HepG2 (cell line): ENCODE results near the gene ZNF467. TPM values are rescaled to one million over a fixed set of nuclear protein-coding genes. Genes with fewer than 3 reads are reported as not detected.

Source experiments
- ATAC-seq: fragments of 200-7000 bp; cut with Tn5 transposase; 3 replicates; pipeline ENCODE4 v1.9.1; 2020; ENCODE audit warnings: mild to moderate bottlenecking, moderate library complexity
- BruUV-seq: library from RNA; stranded (reverse); fragments of 400-500 nt; replicated peaks from 2 replicates; lab custom pipeline; 2021; lab: Mats Ljungman, UMichigan
- CTCF ChIA-PET: fragments of 300-600 bp; formaldehyde crosslinking; extraction: SDS; loops from one replicate; lab custom pipeline; 2021; ENCODE audit warnings: low total read pairs, inconsistent platforms, low intra/inter-chr PET ratio; lab: Yijun Ruan, JAX
- POLR2A ChIA-PET: fragments of 350-600 bp; sonication (Branson Sonifier 250); formaldehyde crosslinking; loops from one replicate; lab custom pipeline; 2020; ENCODE audit warnings: antibody characterized with exemption, inconsistent platforms; lab: Yijun Ruan, JAX
- DNase-seq: peaks from one replicate; pipeline ENCODE4 v3.0.0-alpha.2; 2015; ENCODE audit warnings: low spot score
- FAIRE-seq: peaks from 3 replicates; lab custom pipeline; 2011; peaks lifted over from hg19 to GRCh38; lab: Jason Lieb, UNC
- H2AFZ ChIP-seq: one replicate; pipeline ENCODE4 v1.6.1; 2011; ENCODE audit warnings: low read length, inconsistent platforms
- H3K27ac ChIP-seq: fragments of 300-600 bp; 3 replicates; pipeline ENCODE4 v1.8.0; 2011; ENCODE audit warnings: mixed run types, mild to moderate bottlenecking, mixed read lengths, low read length, inconsistent platforms; ENCODE audit not compliant: insufficient read depth; ENCODE audit errors: extremely low read length
- H3K27me3 ChIP-seq, 2 experiments: fragments of 200-600 bp in 1 of 2; 2 replicates in 1 of 2; 3 replicates in 1 of 2; pipeline versions ENCODE4 v1.6.0 to v1.8.0; 2011; ENCODE audit warnings: low read length in 2 of 2, mild to moderate bottlenecking in 2 of 2, moderate library complexity in 2 of 2, inconsistent platforms in 1 of 2; ENCODE audit not compliant: insufficient read depth in 2 of 2, control insufficient read depth in 1 of 2
- H3K36me3 ChIP-seq, 2 experiments: fragments of 200-600 bp in 1 of 2; replicated peaks in 1 of 2; 2 replicates in 1 of 2; 3 replicates in 1 of 2; pipeline versions ENCODE4 v1.5.1 to v1.8.0; 2011; ENCODE audit warnings: low read length in 2 of 2, inconsistent platforms in 1 of 2; ENCODE audit not compliant: insufficient read depth in 2 of 2, control insufficient read depth in 1 of 2
- H3K4me1 ChIP-seq: 2 replicates; pipeline ENCODE4 v1.5.1; 2012; ENCODE audit warnings: low read length, inconsistent platforms; ENCODE audit not compliant: insufficient read depth
- H3K4me2 ChIP-seq: 2 replicates; pipeline ENCODE4 v1.6.0; 2011; ENCODE audit warnings: low read depth, low read length, inconsistent platforms
- H3K4me3 ChIP-seq, 3 experiments: fragments of 200-600 bp in 1 of 3; sonication (generic), shearing (Covaris generic) in 1 of 3; replicated peaks in 1 of 3; 2 replicates each; pipeline ENCODE4 v1.5.1; 2011 to 2016; ENCODE audit warnings: low read length in 3 of 3, inconsistent platforms in 2 of 3, low read depth in 2 of 3, mild to moderate bottlenecking in 2 of 3, control low read depth in 1 of 3, mixed read lengths in 1 of 3; ENCODE audit not compliant: insufficient read depth in 1 of 3
- H3K79me2 ChIP-seq: one replicate; pipeline ENCODE4 v1.6.1; 2011; ENCODE audit warnings: low read length, inconsistent platforms; ENCODE audit not compliant: insufficient read depth
- H3K9ac ChIP-seq: 2 replicates; pipeline ENCODE4 v1.6.0; 2011; ENCODE audit warnings: mild to moderate bottlenecking, low read depth, low read length, inconsistent platforms; ENCODE audit not compliant: insufficient read depth
- H3K9me3 ChIP-seq: 2 replicates; pipeline ENCODE4 v1.5.1; 2012; ENCODE audit warnings: mild to moderate bottlenecking, low read length
- H4K20me1 ChIP-seq: 2 replicates; pipeline ENCODE4 v1.6.0; 2011; ENCODE audit warnings: inconsistent platforms, mild to moderate bottlenecking, low read length, moderate library complexity; ENCODE audit not compliant: insufficient read depth
- ATF1 ChIP-seq: IDR thresholded peaks from 2 replicates; pipeline ENCODE4 v1.6.1; 2016; ENCODE audit warnings: mild to moderate bottlenecking, control low read depth
- CHD2 ChIP-seq: IDR thresholded peaks from 2 replicates; pipeline ENCODE4 v1.6.1; 2011; ENCODE audit warnings: low read depth, low read length, improper control_type of control experiment
- FOXK1 ChIP-seq: sonication (generic); formaldehyde crosslinking; IDR thresholded peaks from 2 replicates; pipeline ENCODE4 v1.4.0; 2020; ENCODE audit warnings: low read depth, missing genetic modification reagents, borderline replicate concordance
- HOXA3 ChIP-seq: sonication (generic); formaldehyde crosslinking; IDR thresholded peaks from 2 replicates; pipeline ENCODE4 v1.5.0; 2020; ENCODE audit warnings: missing genetic modification reagents
- KLF15 ChIP-seq: sonication (generic); formaldehyde crosslinking; IDR thresholded peaks from 2 replicates; pipeline ENCODE4 v1.8.1; 2023; ENCODE audit warnings: borderline replicate concordance, mild to moderate bottlenecking, inconsistent platforms, missing genetic modification reagents, mixed read lengths
- NCOA5 ChIP-seq: sonication (generic); formaldehyde crosslinking; IDR thresholded peaks from 2 replicates; pipeline ENCODE4 v1.4.0; 2020; ENCODE audit warnings: missing genetic modification reagents
- NR2F1 ChIP-seq, 2 experiments: fragments of 450-650 bp in 1 of 2; formaldehyde crosslinking in 1 of 2; IDR thresholded peaks; 2 replicates each; pipeline versions ENCODE4 v1.5.0 to v1.6.1; 2016 to 2020; ENCODE audit warnings: mild to moderate bottlenecking in 1 of 2, missing compliant biosample characterization in 1 of 2, missing genetic modification reagents in 1 of 2, moderate library complexity in 1 of 2
- PLRG1 ChIP-seq: fragments of 450-650 bp; conservative IDR thresholded peaks from 2 replicates; pipeline ENCODE4 v1.6.1; 2016
- POGZ ChIP-seq: sonication (generic); formaldehyde crosslinking; IDR thresholded peaks from 2 replicates; pipeline ENCODE4 v1.4.0; 2020; ENCODE audit warnings: mild to moderate bottlenecking, missing genetic modification reagents
- RFXAP ChIP-seq: sonication (generic); formaldehyde crosslinking; IDR thresholded peaks from 2 replicates; pipeline ENCODE4 v1.4.0; 2020; ENCODE audit warnings: missing genetic modification reagents, borderline replicate concordance
- TBL1XR1 ChIP-seq: fragments of 150-350 bp; IDR thresholded peaks from 2 replicates; pipeline ENCODE4 v1.6.1; 2014; ENCODE audit warnings: borderline replicate concordance, low read length; ENCODE audit not compliant: partially characterized antibody
- ZBTB1 ChIP-seq: sonication (generic); formaldehyde crosslinking; IDR thresholded peaks from 2 replicates; pipeline ENCODE4 v1.4.0; 2020; ENCODE audit warnings: missing genetic modification reagents, borderline replicate concordance
- ZNF460 ChIP-seq: sonication (generic); formaldehyde crosslinking; IDR thresholded peaks from 2 replicates; pipeline ENCODE4 v1.5.1; 2020; ENCODE audit warnings: missing genetic modification reagents, mild to moderate bottlenecking, borderline replicate concordance
- ZNF530 ChIP-seq: sonication (generic); formaldehyde crosslinking; IDR thresholded peaks from 2 replicates; pipeline ENCODE4 v1.5.0; 2020; ENCODE audit warnings: low read depth, mild to moderate bottlenecking, missing genetic modification reagents
- ZNF614 ChIP-seq: IDR thresholded peaks from 2 replicates; pipeline ENCODE4 v1.6.1; 2018; ENCODE audit warnings: missing biosample characterization, missing genetic modification reagents, inconsistent platforms, borderline replicate concordance
- ZNF678 ChIP-seq: sonication (generic); formaldehyde crosslinking; IDR thresholded peaks from 2 replicates; pipeline ENCODE4 v1.4.0; 2020; ENCODE audit warnings: mild to moderate bottlenecking, missing genetic modification reagents
- WGBS: methylation state at CpG from one replicate; pipeline ENCODE4 v1.1.6; 2017; ENCODE audit warnings: low lambda C conversion rate; 5-methylcytosine and 5-hydroxymethylcytosine counted together
- in situ Hi-C: cut with HindIII; loops from 2 replicates; pipeline ENCODE4 v1.10.0; 2017; ENCODE audit warnings: low pct_unique_long_range_greater_than_20kb; ENCODE audit not compliant: extremely low pct_ligation_motif_present
- intact Hi-C: fragments of 100-400 bp; cut with micrococcal nuclease; formaldehyde crosslinking; loops from one replicate; pipeline ENCODE4 v1.10.0; 2022; ENCODE audit not compliant: unreplicated experiment
- polyA plus RNA-seq, 8 experiments: library from polyadenylated mRNA; depleted of rRNA in 3 of 8; stranded (reverse) in 7 of 8; unstranded in 1 of 8; fragments of >200 nt; fragmentation: Illumina TruSeq in 4 of 8; extraction: Trizol in 4 of 8; gene quantifications; 2 replicates each; pipeline versions ENCODE4 v1.2.1 to v1.2.3, GENCODE V29; 2011 to 2016; ENCODE audit warnings: low read depth in 4 of 8, missing spikeins in 1 of 8, mixed read lengths in 1 of 8; ENCODE audit not compliant: insufficient read depth in 1 of 8
- total RNA-seq, 5 experiments: library from RNA; depleted of rRNA; stranded (reverse); fragments of >200 nt; fragmentation: Illumina TruSeq; extraction: Trizol; gene quantifications; 2 replicates each; pipeline ENCODE4 v1.2.3, GENCODE V29; 2016; ENCODE audit warnings: low read depth in 1 of 5
- TF ChIP-seq, protein P1 (sequence below), 2 experiments: sonication (generic) in 1 of 2; formaldehyde crosslinking in 1 of 2; IDR thresholded peaks; 2 replicates each; pipeline versions ENCODE4 v1.4.0 to v1.6.1; 2018 to 2020; ENCODE audit warnings: missing genetic modification reagents in 2 of 2, borderline replicate concordance in 1 of 2, low read depth in 1 of 2, mild to moderate bottlenecking in 1 of 2, missing biosample characterization in 1 of 2

ZNF467 gene
- total and polyA plus RNA-seq, 2 of the 13 experiments (the other 11 are each of a cell fraction or from before 2014, with no cell fraction given), result 0.03 TPM; not detected in 1

DNA sequence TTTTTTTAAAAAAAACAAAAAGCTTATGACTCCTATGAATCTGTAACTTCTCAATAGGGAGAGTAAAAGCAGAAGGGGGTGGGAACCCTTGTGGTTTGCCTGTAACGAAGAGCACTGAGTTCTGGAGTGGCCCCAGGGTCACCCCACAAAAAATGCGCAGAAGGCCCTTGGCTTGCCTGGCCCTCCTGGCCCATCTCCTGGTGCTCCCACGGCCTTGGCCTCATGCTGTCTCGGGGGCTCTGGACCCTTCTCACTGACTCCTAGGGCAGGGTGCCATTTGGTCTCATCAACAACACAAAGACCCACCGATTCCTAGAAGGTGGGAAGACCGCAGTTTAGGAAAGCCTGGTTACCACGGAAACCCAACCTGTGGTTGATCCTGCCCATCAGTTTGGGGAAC is 40.8 kb downstream of the ZNF467 start:
- no peak for FAIRE-seq

DNA sequence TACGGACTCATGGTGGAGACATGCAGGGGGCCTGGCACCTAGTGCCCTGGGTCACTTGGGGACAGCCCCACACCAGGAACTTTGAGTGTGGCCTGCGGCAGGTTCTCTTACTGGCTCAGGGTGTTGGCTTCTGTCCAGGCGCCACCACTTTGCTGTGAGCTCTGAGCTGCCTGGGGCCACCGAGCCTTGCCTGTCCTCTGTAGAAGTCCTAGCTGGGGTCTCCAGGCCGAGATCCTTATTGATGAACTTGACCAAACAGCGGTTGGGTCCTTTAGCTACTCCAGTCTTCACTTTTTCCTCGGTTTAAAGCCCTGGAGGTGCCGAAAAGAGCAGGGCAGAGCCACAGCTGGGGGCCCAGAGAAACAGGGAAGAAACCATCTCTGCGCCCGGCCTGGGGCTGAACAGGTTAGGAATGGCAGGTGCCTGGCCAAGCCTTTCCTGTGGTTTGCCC is 41.3 kb downstream of the ZNF467 start:
- 96% methylated on average over 8 of the region's 10 CpGs for WGBS
- DNase-seq (no peak), FAIRE-seq (no peak), ATAC-seq (no peak)
- Histone ChIP-seq H2AFZ (no peak overlapping the region), H3K27ac (no peak overlapping the region), H3K9ac (no peak overlapping the region), H3K27me3 (0 out of 5 replicates have a peak, but pooled peaks cover 0 to 1% of the 10 kb centered on the region in 2 experiments), H3K4me1 (no peaks in the 10 kb centered on the region), H3K4me3 (no peak overlapping the region), H4K20me1 (no peaks in the 10 kb centered on the region), H3K79me2 (no peaks in the 10 kb centered on the region)
- in situ Hi-C loops (no loop called here), intact Hi-C loops (no loop called here)
- POLR2A ChIA-PET, result no interaction called here
- no TSS peak for BruUV-seq
- TF ChIP-seq HOXA3 (CRISPR knock-in tag) (no peak), NR2F1 (CRISPR knock-in tag; IDR thresholded peaks at IDR 0.05) (no peak), FOXK1 (CRISPR knock-in tag) (no peak), ATF1 (CRISPR knock-in tag) (no peak), ZNF460 (CRISPR knock-in tag) (no peak), KLF15 (CRISPR knock-in tag) (no peak), POGZ (CRISPR knock-in tag) (no peak)
- TF ChIP-seq, all 625 proteins: peak for 0
- CTCF ChIA-PET, result no interaction called here
- Histone ChIP-seq H3K4me2 (no peak overlapping the region), H3K36me3 (peaks cover 2 to 16% of the 10 kb centered on the region in 2 experiments; a peak in 3 of 5 replicates), H3K9me3 (no peaks in the 10 kb centered on the region)

More for the DNA sequence above, 40.8 kb downstream of the ZNF467 start:
- Histone ChIP-seq H3K4me3 (no peak overlapping the region), H3K36me3 (peaks cover 2 to 12% of the 10 kb centered on the region in 2 experiments; a peak in 3 of 5 replicates), H3K9ac (no peak overlapping the region), H4K20me1 (no peaks in the 10 kb centered on the region), H2AFZ (no peak overlapping the region), H3K9me3 (no peaks in the 10 kb centered on the region), H3K4me1 (no peaks in the 10 kb centered on the region), H3K27ac (no peak overlapping the region), H3K4me2 (no peak overlapping the region), H3K79me2 (no peaks in the 10 kb centered on the region), H3K27me3 (0 out of 5 replicates have a peak, but pooled peaks cover 0 to 1% of the 10 kb centered on the region in 2 experiments)
- DNase-seq (no peak), ATAC-seq (no peak)
- BruUV-seq, result no TSS peak
- 97% methylated on average over 6 of the region's 7 CpGs for WGBS
- intact Hi-C loops (no loop called here), in situ Hi-C loops (no loop called here)
- TF ChIP-seq TBL1XR1 (no peak), ZNF530 (CRISPR knock-in tag) (no peak), ZNF678 (CRISPR knock-in tag) (no peak), PLRG1 (no peak), CHD2 (no peak), ZBTB1 (CRISPR knock-in tag) (no peak), NCOA5 (CRISPR knock-in tag) (no peak), RFXAP (CRISPR knock-in tag) (no peak), ZNF614 (CRISPR knock-in tag) (no peak)
- TF ChIP-seq, protein P1, sequence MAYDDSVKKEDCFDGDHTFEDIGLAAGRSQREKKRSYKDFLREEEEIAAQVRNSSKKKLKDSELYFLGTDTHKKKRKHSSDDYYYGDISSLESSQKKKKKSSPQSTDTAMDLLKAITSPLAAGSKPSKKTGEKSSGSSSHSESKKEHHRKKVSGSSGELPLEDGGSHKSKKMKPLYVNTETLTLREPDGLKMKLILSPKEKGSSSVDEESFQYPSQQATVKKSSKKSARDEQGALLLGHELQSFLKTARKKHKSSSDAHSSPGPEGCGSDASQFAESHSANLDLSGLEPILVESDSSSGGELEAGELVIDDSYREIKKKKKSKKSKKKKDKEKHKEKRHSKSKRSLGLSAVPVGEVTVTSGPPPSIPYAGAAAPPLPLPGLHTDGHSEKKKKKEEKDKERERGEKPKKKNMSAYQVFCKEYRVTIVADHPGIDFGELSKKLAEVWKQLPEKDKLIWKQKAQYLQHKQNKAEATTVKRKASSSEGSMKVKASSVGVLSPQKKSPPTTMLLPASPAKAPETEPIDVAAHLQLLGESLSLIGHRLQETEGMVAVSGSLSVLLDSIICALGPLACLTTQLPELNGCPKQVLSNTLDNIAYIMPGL (CRISPR knock-in tag; IDR thresholded peaks at IDR 0.05; ENCODE audit: borderline replicate concordance in 1 of 2, low read depth in 1 of 2), result no peak
- ChIA-PET POLR2A (no interaction called here), CTCF (no interaction called here)
